GM23338 (cell line): ENCODE measurements around the gene ZNF287.

Experiments
- CREB1 ChIP-seq: fragments of 250-450 bp; sonication (Bioruptor Pico); IDR thresholded peaks from 2 replicates; pipeline ENCODE4 v1.5.0; 2020; ENCODE audit warnings: low read depth, mild to moderate bottlenecking, moderate library complexity
- CTCF ChIP-seq, 2 experiments: fragments of 200-600 bp in 1 of 2; sonication (generic) in 1 of 2; conservative IDR thresholded peaks; 2 replicates each; pipeline versions ENCODE4 v1.5.1 to v1.6.1; 2016 to 2017; ENCODE audit warnings: antibody characterized with exemption in 2 of 2, low read depth in 2 of 2, mild to moderate bottlenecking in 2 of 2, moderate library complexity in 1 of 2
- EZH2 ChIP-seq: fragments of 200-600 bp; sonication (generic); IDR thresholded peaks from one replicate; pipeline ENCODE4 v1.8.0; 2017; ENCODE audit warnings: antibody characterized with exemption, mild to moderate bottlenecking, low read depth; ENCODE audit not compliant: unreplicated experiment
- EZH2phosphoT487 ChIP-seq: fragments of 200-600 bp; sonication (generic); IDR thresholded peaks from one replicate; pipeline ENCODE4 v1.8.1; 2018; ENCODE audit warnings: antibody characterized with exemption; ENCODE audit not compliant: unreplicated experiment
- POLR2AphosphoS5 ChIP-seq: IDR thresholded peaks from 2 replicates; pipeline ENCODE4 v1.6.1; 2016; ENCODE audit warnings: antibody characterized with exemption, low read depth
- REST ChIP-seq: IDR thresholded peaks from one replicate; pipeline ENCODE4 v1.6.1; 2018; ENCODE audit warnings: antibody characterized with exemption; ENCODE audit not compliant: unreplicated experiment
- ZNF331 ChIP-seq: fragments of 250-450 bp; sonication (Bioruptor Pico); IDR thresholded peaks from 2 replicates; pipeline ENCODE4 v1.5.0; 2020; ENCODE audit warnings: low read depth, mild to moderate bottlenecking, moderate library complexity

- TF ChIP-seq EZH2: no peak
- no peak for TF ChIP-seq CTCF (conservative IDR thresholded peaks at IDR 0.05; ENCODE audit: low read depth in 2 of 2)
- no peak for TF ChIP-seq POLR2AphosphoS5
- no peak for TF ChIP-seq REST
- no peak for TF ChIP-seq CREB1 (CRISPR knock-in tag)
- TF ChIP-seq EZH2phosphoT487: no peak
- TF ChIP-seq ZNF331 (CRISPR knock-in tag): no peak
These were observed 61.0 kb downstream of the ZNF287 start for GRCh38 chr17:16507918-16508533.
